ENCODE measurements around the gene PTOV1. TPM values are rescaled to one million over a fixed set of nuclear protein-coding genes. Genes with fewer than 3 reads are reported as not detected.

The PTOV1 gene
- total and polyA plus RNA-seq, 10 of the 15 experiments (the other 5 are each of a cell fraction or from before 2014, with no cell fraction given), result 3.2 to 83.5 (median 22.3) TPM

GRCh38 chr19:49869484-49870308 is 18.7 kb downstream of the PTOV1 start:
- intact Hi-C loops (cut with micrococcal nuclease; ENCODE audit: unreplicated experiment) (loop anchor here (5.0 kb wide), 3 partner anchors 102 to 382 kb away; partner anchors contain the start of genes AP2A1, PRMT1 and RPL13A), in situ Hi-C loops (cut with MboI) (no loop called here)
- Histone ChIP-seq H4K20me1 (ENCODE audit: control insufficient read depth, insufficient read depth) (no peaks in the 10 kb centered on the region), H3K9ac (ENCODE audit: control insufficient read depth, insufficient read depth, low read length) (peak overlapping the region; percentile 64), H3K9me3 (replicated peaks; ENCODE audit: control insufficient read depth, insufficient read depth, low read length) (no peaks in the 10 kb centered on the region), H3K27ac (ENCODE audit: control insufficient read depth, insufficient read depth) (peak overlapping the region; percentile 70), H3K36me3 (ENCODE audit: control insufficient read depth in 2 of 2, insufficient read depth in 2 of 2, low read length in 1 of 2) (peaks cover 2 to 4% of the 10 kb centered on the region in 2 experiments), H2AFZ (ENCODE audit: control insufficient read depth, low read depth, low read length) (peak overlapping the region; percentile 41; the same call in 1 of the 2 replicates), H3K4me2 (ENCODE audit: control insufficient read depth, insufficient read depth) (peak overlapping the region; percentile 85), H3K27me3 (replicated peaks in 1 of 2; ENCODE audit: control insufficient read depth in 2 of 2, insufficient read depth in 2 of 2, low read length in 1 of 2) (no peaks in the 10 kb centered on the region), H3K4me1 (ENCODE audit: control insufficient read depth, insufficient read depth, low read length) (peaks cover 26% of the 10 kb centered on the region), H3K4me3 (peak overlapping the region; percentile 66), H3K79me2 (ENCODE audit: control insufficient read depth, insufficient read depth, low read length) (peaks cover 22% of the 10 kb centered on the region)
- POLR2A ChIA-PET, result interaction anchor here (0.6 to 1.7 kb wide), 34 partner anchors 10 to 416 kb away, joined by 3 to 30 read pairs (median 4); partner anchors contain the start of genes AP2A1, ATF5, FUZ and IL4I1
- no TSS peak for BruUV-seq (replicated peaks)
- CTCF ChIA-PET, result interaction anchor here (0.5 to 1.4 kb wide), 9 partner anchors 7 to 190 kb away, joined by 3 to 6 read pairs (median 4); partner anchors contain the start of genes AKT1S1, MED25, PTOV1 and TBC1D17
- WGBS (ENCODE audit: insufficient coverage, insufficient replicate concordance, low lambda C conversion rate, missing lambda C conversion rate), result 3% methylated on average over 55 of the region's 67 CpGs
- RAD21 ChIA-PET (ENCODE audit: unreplicated experiment), result interaction anchor here (0.6 to 1.4 kb wide), 22 partner anchors 7 to 229 kb away, joined by 3 to 17 read pairs (median 4); partner anchors contain the start of genes AKT1S1, AP2A1, ATF5 and FUZ
- FAIRE-seq (peak; percentile 100), DNase-seq (ENCODE audit: low read depth, low spot score) (peak; percentile 100), ATAC-seq (peak; percentile 87)
- SMC1A ChIA-PET (ENCODE audit: uncharacterized antibody, unreplicated experiment), result interaction anchor here (0.7 to 2.0 kb wide), 13 partner anchors 16 to 193 kb away, joined by 3 to 9 read pairs (median 5); partner anchors contain the start of genes AP2A1, ATF5, FUZ and NUP62
- TF ChIP-seq, protein P1, sequence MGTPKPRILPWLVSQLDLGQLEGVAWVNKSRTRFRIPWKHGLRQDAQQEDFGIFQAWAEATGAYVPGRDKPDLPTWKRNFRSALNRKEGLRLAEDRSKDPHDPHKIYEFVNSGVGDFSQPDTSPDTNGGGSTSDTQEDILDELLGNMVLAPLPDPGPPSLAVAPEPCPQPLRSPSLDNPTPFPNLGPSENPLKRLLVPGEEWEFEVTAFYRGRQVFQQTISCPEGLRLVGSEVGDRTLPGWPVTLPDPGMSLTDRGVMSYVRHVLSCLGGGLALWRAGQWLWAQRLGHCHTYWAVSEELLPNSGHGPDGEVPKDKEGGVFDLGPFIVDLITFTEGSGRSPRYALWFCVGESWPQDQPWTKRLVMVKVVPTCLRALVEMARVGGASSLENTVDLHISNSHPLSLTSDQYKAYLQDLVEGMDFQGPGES (IDR thresholded peaks at IDR 0.05), result peak; percentile 87; the same call in 1 of the 2 replicates
- peak in 1 of 2 experiments; percentile 90; a peak in 1 of 4 replicates for TF ChIP-seq CEBPB (IDR thresholded peaks at IDR 0.05; ENCODE audit: borderline replicate concordance in 1 of 2, low read depth in 2 of 2, low read length in 2 of 2)
- TF ChIP-seq STAT1 (conservative IDR thresholded peaks at IDR 0.05), result no peak
- no peak for TF ChIP-seq NR2C1 (IDR thresholded peaks at IDR 0.05)
- no peak for TF ChIP-seq TBL1XR1 (IDR thresholded peaks at IDR 0.05; ENCODE audit: low read depth, low read length)
- no peak for TF ChIP-seq SMC3 (IDR thresholded peaks at IDR 0.05; ENCODE audit: borderline replicate concordance, low read length)
- TF ChIP-seq SIX5 (IDR thresholded peaks at IDR 0.05; ENCODE audit: low read depth, low read length, severe bottlenecking), result no peak
- TF ChIP-seq PAX5 (IDR thresholded peaks at IDR 0.05; ENCODE audit: borderline replicate concordance, low read depth, low read length), result no peak
- TF ChIP-seq SREBF1 (IDR thresholded peaks at IDR 0.05; ENCODE audit: low read length), result no peak
- TF ChIP-seq EP300 (IDR thresholded peaks at IDR 0.05; ENCODE audit: borderline replicate concordance in 1 of 2, control insufficient read depth in 1 of 2, low read depth in 2 of 2, low read length in 2 of 2), result no peak; a peak in 1 of 4 replicates
- no peak for TF ChIP-seq ZNF24 (IDR thresholded peaks at IDR 0.05)
- no peak for TF ChIP-seq RB1 (IDR thresholded peaks at IDR 0.05; ENCODE audit: borderline replicate concordance)
- TF ChIP-seq YY1 (IDR thresholded peaks at IDR 0.05; ENCODE audit: low read depth, low read length), result peak; percentile 14; the same call in 1 of the 2 replicates
- TF ChIP-seq NRF1 (conservative IDR thresholded peaks at IDR 0.05; ENCODE audit: low read depth, low read length), result peak; percentile 63
- no peak for TF ChIP-seq EZH2 (IDR thresholded peaks at IDR 0.05; ENCODE audit: borderline replicate concordance, control insufficient read depth, low read depth, low read length)
- TF ChIP-seq HCFC1 (IDR thresholded peaks at IDR 0.05; ENCODE audit: low read length), result peak; percentile 48
- no peak for TF ChIP-seq MTA3 (IDR thresholded peaks at IDR 0.05; ENCODE audit: borderline replicate concordance, low read length)
- TF ChIP-seq HDAC2 (IDR thresholded peaks at IDR 0.05), result no peak
- TF ChIP-seq RELA (IDR thresholded peaks at IDR 0.05; ENCODE audit: borderline replicate concordance, partially characterized antibody), result no peak
- no peak for TF ChIP-seq RAD21 (IDR thresholded peaks at IDR 0.05; ENCODE audit: insufficient read depth, low read depth, low read length)
- TF ChIP-seq ESRRA (IDR thresholded peaks at IDR 0.05; ENCODE audit: low read length), result no peak

Measured in GM12878 (cell line).